Body of pancreas (tissue), 4 donors: ENCODE results near the gene PHLPP2. TPM values are rescaled to one million over a fixed set of nuclear protein-coding genes. Genes with fewer than 3 reads are reported as not detected.
A peak's percentile ranks its signal among the peaks of the same experiment; 100 is the strongest.

Source experiments
- ATAC-seq: fragments of 150-250 bp; one replicate; pipeline ENCODE4 v1.9.1; 2016
- DNase-seq, 4 donors: peaks; one replicate each; pipeline ENCODE4 v3.0.0-alpha.2; 2019
- H3K27ac ChIP-seq, 4 donors: fragments of 200-600 bp; sonication (generic); 1 replicate in 3 of 4; 2 replicates in 1 of 4; pipeline versions ENCODE4 v1.5.1 to v1.6.1; 2016 to 2019; ENCODE audit warnings: mild to moderate bottlenecking in 1 of 4, mixed read lengths in 1 of 4, moderate library complexity in 1 of 4
- H3K27me3 ChIP-seq, 2 donors: fragments of 200-600 bp; sonication (generic); one replicate each; pipeline ENCODE4 v1.6.0; 2016; ENCODE audit warnings: mild to moderate bottlenecking in 1 of 2
- H3K36me3 ChIP-seq, 2 donors: fragments of 200-600 bp; sonication (generic); replicated peaks in 1 of 2; 2 replicates each; pipeline ENCODE4 v1.5.1; 2016; ENCODE audit warnings: low read depth in 2 of 2; ENCODE audit not compliant: insufficient read depth in 1 of 2
- H3K4me1 ChIP-seq: fragments of 200-600 bp; sonication (generic); one replicate; pipeline ENCODE4 v1.6.0; 2016
- H3K4me3 ChIP-seq, 2 donors: fragments of 200-600 bp; sonication (generic); 1 replicate in 1 of 2; 2 replicates in 1 of 2; pipeline ENCODE4 v1.5.1; 2016 to 2019
- H3K9me3 ChIP-seq, 3 donors: fragments of 200-600 bp; sonication (generic); 1 replicate in 2 of 3; 2 replicates in 1 of 3; pipeline ENCODE4 v1.5.1; 2016
- POLR2A ChIP-seq, 3 donors: fragments of 450-650 bp; IDR thresholded peaks; one replicate each; pipeline ENCODE4 v1.6.1; 2016; ENCODE audit warnings: antibody characterized with exemption in 3 of 3, mild to moderate bottlenecking in 2 of 3
- WGBS, 2 donors: methylation state at CpG; one replicate each; pipeline ENCODE4 v1.1.5; 2017; 5-methylcytosine and 5-hydroxymethylcytosine counted together
- intact Hi-C: fragments of 100-400 bp; cut with DNase I; formaldehyde crosslinking; loops from one replicate; pipeline ENCODE4 v1.15.1; 2023
- total RNA-seq, 2 donors: library from RNA; depleted of rRNA; stranded (reverse); fragments of >200 nt; gene quantifications; one replicate each; pipeline ENCODE4 v1.1.0, GENCODE V29; 2016
- TF ChIP-seq, protein P1 (sequence below), 7 experiments: fragments of 450-650 bp in 4 of 7; fragments of 200-600 bp in 3 of 7; sonication (generic) in 3 of 7; IDR thresholded peaks; one replicate each; pipeline ENCODE4 v1.5.1; 2016 to 2019; ENCODE audit warnings: antibody characterized with exemption in 7 of 7

The PHLPP2 gene
- total RNA-seq, 2 donors from 2014 or later = 4.2 to 5.9 TPM

DNA sequence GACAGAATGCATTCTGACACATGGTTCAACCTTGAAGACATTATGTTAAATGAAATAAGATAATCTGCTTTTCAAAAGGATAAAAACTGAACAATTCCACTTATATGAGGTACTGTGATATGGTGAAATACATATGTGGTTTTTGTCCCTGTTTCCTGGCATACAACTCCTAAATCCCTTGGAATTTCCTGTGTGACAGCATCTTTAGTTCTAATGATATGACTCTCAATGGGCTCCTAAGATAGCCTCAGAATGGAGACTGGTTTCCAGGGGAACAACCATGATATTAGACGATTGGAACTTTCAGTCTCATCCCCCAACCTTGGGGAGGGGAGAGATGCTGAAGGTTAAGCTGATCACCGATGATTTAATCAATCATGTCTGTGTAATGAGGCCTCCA lies 37.7 kb upstream of the PHLPP2 start:
- no peak for TF ChIP-seq POLR2A (IDR thresholded peaks at IDR 0.05)
- TF ChIP-seq, protein P1, sequence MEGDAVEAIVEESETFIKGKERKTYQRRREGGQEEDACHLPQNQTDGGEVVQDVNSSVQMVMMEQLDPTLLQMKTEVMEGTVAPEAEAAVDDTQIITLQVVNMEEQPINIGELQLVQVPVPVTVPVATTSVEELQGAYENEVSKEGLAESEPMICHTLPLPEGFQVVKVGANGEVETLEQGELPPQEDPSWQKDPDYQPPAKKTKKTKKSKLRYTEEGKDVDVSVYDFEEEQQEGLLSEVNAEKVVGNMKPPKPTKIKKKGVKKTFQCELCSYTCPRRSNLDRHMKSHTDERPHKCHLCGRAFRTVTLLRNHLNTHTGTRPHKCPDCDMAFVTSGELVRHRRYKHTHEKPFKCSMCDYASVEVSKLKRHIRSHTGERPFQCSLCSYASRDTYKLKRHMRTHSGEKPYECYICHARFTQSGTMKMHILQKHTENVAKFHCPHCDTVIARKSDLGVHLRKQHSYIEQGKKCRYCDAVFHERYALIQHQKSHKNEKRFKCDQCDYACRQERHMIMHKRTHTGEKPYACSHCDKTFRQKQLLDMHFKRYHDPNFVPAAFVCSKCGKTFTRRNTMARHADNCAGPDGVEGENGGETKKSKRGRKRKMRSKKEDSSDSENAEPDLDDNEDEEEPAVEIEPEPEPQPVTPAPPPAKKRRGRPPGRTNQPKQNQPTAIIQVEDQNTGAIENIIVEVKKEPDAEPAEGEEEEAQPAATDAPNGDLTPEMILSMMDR (IDR thresholded peaks at IDR 0.05) = no peak
- Histone ChIP-seq H3K27ac (no peak overlapping the region), H3K4me3 (no peak overlapping the region), H3K27me3 (no peaks in the 10 kb centered on the region), H3K36me3 (peaks cover 4 to 26% of the 10 kb centered on the region in 2 donors), H3K4me1 (peaks cover 9% of the 10 kb centered on the region), H3K9me3 (no peaks in the 10 kb centered on the region)
- WGBS, 2 donors = 73 to 90% methylated on average over 2 of the region's 2 CpGs
- DNase-seq (no peak), ATAC-seq (no peak)
- intact Hi-C loops = no loop called here

DNA sequence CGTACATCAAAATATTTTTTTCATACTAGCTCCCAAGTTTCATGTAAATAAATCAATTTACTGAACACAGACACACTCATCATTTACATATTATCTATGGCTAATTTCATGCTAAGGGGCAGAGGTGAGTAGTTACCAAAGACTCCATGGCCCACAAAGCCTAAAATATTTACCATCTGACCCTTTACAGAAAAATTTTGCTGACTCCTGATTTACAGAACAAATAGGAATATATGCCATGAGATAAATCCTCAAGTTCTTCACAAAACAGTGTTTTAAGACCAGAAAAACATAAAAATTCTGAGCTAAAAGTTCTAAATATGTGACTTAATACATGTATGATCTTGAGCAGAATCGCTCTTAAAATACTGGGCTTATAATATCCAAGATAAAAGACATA lies 36.6 kb upstream of the PHLPP2 start:
- Histone ChIP-seq H3K4me3 (no peak overlapping the region), H3K27me3 (no peaks in the 10 kb centered on the region), H3K36me3 (peaks cover 4 to 31% of the 10 kb centered on the region in 2 donors), H3K4me1 (peaks cover 5% of the 10 kb centered on the region), H3K27ac (no peak overlapping the region), H3K9me3 (no peaks in the 10 kb centered on the region)
- no peak for ATAC-seq
- TF ChIP-seq POLR2A (IDR thresholded peaks at IDR 0.05) = no peak
- TF ChIP-seq, protein P1 (IDR thresholded peaks at IDR 0.05) = no peak
- DNase-seq = no peak
- 94 to 95% methylated on average over 2 of the region's 2 CpGs for WGBS, 2 donors
- intact Hi-C loops = no loop called here

DNA sequence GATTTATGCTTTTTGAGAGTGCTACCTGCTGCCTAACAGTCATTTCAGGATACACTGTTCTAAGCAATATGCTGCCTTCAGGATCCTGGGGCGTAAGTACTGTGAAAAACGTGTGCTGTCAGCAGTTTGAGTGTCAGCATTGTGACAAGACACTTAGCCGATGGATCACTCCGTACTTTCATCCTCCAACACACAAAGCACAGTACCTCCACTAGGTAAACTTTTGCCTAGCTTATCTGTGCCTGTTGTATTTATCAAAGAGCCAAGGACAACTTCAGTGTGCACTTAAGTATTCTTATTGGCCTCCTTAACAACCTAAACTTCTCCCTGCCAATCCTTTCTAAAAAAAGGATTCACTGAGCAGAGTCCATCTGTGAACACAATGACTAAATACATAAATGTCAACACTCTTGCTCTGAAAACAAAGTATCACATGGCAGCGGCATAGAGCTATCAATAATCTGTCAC lies 33.8 kb upstream of the PHLPP2 start:
- DNase-seq (no peak), ATAC-seq (no peak)
- WGBS, 2 donors = 43 to 44% methylated on average over 5 of the region's 5 CpGs
- H3K27ac ChIP-seq = peak overlapping the region in 1 of 4 donors; percentile 5
- no peaks in the 10 kb centered on the region for H3K9me3 ChIP-seq
- TF ChIP-seq POLR2A (IDR thresholded peaks at IDR 0.05) = no peak
- TF ChIP-seq, protein P1 (IDR thresholded peaks at IDR 0.05) = no peak
- no peak overlapping the region for H3K4me3 ChIP-seq
- intact Hi-C loops = no loop called here
- no peaks in the 10 kb centered on the region for H3K27me3 ChIP-seq
- H3K36me3 ChIP-seq = peaks cover 11 to 42% of the 10 kb centered on the region in 2 donors
- peaks cover 5% of the 10 kb centered on the region for H3K4me1 ChIP-seq

DNA sequence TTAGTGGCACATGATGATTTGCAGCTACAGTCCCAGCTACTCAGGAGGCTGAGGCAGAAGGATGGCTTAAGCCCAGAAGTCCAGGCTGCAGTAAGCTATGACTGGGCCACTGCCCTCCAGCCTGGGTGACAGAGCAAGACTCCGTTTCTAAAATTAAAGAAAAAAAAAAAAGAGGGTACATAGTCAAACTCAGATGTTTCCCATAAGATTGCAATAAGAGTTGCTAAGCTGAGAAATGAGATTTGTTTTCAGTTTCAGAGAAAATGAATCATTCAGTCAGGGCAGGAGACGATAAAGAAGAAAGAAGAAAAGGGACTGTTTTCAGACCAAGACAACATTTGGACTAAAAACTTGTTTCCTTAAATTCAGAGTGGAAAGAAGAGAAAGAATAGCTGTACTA lies 30.2 kb upstream of the PHLPP2 start:
- H3K27me3 ChIP-seq = no peaks in the 10 kb centered on the region
- H3K27ac ChIP-seq = no peak overlapping the region
- intact Hi-C loops = no loop called here
- peaks cover 5% of the 10 kb centered on the region for H3K4me1 ChIP-seq
- DNase-seq (no peak), ATAC-seq (no peak)
- H3K36me3 ChIP-seq = peaks cover 7 to 32% of the 10 kb centered on the region in 2 donors
- TF ChIP-seq, protein P1 (IDR thresholded peaks at IDR 0.05) = no peak
- no peak for TF ChIP-seq POLR2A (IDR thresholded peaks at IDR 0.05)
- WGBS, 2 donors = 75 to 92% methylated on average over 2 of the region's 2 CpGs
- H3K4me3 ChIP-seq = no peak overlapping the region
- H3K9me3 ChIP-seq = no peaks in the 10 kb centered on the region

DNA sequence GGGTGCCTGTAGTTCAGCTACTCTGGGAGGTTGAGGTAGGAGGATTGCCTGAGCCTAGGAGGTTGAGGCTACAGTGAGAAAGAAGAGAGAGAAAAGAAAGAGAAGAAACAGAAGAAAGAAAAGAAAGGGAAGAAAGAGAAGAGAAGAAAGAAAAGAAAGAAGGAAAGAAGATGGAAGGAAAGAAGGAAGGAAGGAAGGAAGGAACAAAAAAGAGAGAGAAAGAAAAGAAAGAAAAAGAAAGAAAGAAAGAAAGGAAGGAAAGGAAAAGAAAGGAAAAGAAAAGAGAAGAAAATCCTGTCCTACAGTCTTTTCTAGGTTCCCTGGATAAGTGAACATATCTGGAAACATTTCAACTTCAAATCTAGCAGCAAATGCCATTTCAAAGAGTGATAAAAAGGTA lies 29.6 kb upstream of the PHLPP2 start:
- Histone ChIP-seq H3K4me1 (peaks cover 5% of the 10 kb centered on the region), H3K36me3 (peaks cover 7 to 32% of the 10 kb centered on the region in 2 donors), H3K4me3 (no peak overlapping the region), H3K27ac (no peak overlapping the region), H3K27me3 (no peaks in the 10 kb centered on the region), H3K9me3 (no peaks in the 10 kb centered on the region)
- intact Hi-C loops = no loop called here
- TF ChIP-seq, protein P1 (IDR thresholded peaks at IDR 0.05) = no peak
- TF ChIP-seq POLR2A (IDR thresholded peaks at IDR 0.05) = no peak
- no peak for ATAC-seq
- DNase-seq = no peak
